GM21515 (cell line): ENCODE results near the gene FBN1.

ENCODE experiments used
- ATAC-seq: cut with Tn5 transposase; IDR thresholded peaks from one replicate; pipeline ENCODE4 v1.9.1; 2021; ENCODE audit not compliant: unreplicated experiment

FBN1 gene

DNA sequence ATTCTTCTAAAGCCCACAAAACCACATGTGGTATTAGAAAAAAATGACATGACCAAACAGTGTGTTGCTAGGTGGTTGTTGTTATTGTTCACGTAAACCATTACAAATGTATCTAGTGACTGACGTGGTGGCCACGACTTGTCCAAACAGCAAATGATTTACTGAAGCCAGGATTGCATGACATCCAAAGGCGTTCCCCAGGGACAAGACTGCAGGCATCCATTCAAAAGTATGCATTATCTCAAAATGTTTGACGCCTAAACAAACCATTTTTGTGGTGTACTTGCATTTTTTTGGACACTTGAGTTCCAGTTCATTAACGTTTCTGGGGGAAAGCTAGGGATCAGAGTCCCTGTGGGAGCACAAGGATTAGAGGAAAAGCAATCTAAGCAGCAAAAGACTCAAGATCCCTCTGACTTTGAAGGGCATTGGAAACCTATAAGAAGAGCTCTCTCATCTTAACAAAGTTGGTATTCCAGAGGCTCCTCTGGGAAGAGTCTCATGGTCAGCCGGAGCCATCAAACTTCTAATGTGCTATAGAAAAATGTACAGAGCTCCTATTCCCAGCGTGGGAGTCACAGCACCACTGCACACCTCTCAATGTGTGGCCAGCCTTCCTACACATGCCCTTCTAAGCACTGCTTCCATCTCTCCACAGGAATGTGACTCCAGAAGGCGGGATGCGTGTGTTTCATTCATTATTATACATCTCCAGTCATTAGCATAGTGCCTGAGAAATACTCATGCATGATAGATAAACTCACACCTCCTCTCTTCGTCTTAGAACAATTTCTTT lies 62.9 kb downstream of the FBN1 start:
- ATAC-seq, result no peak

DNA sequence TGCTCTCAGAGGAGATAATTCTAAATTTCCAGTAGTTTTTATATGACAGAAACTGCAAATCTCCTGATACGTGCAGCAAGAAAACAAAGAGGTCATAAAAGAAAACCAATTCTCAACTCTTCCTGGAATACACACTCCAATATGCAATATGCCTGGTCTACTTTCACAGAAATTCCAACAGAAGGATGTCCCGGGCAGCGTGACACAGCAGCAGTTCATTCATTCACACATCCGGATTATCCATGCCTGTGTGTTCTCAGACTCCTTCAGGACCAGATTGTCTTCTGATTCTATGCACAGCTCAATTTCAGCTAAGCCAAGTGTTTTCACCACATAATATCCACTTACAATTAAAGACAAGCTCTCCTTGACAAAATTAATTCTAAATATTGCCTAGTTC lies 64.3 kb downstream of the FBN1 start:
- no peak for ATAC-seq

DNA sequence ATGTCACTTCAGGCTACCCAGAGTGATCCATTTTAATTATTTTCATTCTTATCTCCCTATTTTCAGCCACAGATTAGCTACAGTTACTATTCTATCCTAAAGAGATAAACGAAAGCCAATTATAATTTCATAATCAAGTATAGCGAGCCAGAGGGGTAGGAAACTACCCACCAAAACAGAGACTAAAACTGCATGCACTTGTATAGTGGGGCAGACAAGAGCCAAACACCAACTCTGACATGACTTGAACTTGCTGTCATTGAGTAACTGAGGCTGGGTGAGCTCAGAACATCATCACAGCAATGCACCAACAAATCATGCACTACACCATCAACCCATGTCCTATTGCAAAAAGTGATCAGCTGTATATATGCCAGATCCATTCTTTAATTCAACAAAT lies 64.8 kb downstream of the FBN1 start:
- no peak for ATAC-seq

DNA sequence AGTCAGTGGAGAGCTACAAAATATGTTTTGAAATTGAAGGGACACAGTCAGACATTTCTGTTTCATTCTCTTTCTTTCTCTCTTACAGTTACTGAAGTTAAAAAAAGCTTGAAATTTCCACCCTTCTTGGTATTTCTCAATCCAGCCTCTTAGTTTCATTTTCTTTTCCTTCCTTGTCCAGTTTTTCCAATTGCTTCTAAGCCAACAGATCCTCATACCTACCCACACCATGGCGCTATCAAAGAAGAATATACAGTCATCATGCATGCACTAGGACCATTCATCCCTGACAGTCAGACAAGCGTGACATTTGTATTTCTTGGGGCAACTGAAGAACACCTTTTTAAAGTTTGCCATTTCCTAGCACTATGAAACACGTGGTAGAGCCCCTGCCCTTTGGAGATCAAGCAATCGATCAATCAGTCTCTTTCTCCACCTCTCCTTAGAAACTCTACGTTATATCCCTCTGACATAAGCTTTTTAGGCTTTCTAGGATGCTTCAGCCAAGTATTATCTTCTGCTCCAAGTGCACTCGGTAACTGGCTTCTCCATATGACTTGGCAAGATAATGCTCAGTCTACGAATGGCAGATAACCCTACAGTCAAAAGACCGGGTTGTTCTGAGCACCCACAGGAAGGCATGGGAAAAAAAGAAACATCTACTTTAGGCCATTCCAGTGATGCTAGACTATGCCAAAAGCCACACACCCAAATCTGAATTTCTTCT lies 65.4 kb downstream of the FBN1 start:
- no peak for ATAC-seq

DNA sequence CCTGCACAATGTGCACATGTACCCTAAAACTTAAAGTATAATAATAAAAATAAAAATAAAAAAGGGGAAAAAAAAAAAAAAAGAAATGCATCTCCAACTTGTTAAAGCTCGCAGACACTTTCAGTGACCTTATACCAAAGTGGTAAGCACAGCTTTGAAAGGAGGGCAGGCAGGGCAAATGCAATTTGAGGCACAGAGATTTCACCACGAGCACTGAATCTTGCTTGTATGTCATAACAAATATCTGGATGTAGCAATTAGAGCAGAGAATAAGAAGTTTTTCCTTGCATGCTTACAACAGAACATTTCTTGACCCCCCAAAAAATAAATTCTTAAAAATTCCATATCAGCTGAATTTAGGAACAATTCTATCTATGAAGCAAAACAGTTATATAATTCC lies 66.5 kb downstream of the FBN1 start:
- ATAC-seq, result no peak

DNA sequence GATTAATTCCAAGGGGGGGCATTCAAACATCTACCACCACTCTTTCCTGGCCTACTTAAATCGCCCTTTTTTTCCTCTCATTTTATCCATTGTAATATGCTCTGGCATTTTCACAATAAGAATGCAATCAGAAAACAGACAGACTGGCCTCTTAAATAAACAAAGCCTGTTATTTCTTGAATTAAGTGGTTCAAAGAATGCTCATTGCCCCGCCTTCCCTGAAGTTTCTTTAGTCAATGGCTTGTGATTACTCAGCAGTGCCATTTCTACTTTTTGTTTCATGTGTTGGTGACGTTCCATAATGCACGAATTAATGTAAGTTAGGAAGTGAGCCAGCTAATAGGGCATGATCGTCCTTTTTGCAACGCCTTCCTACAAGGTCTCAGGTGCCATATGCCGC lies 68.0 kb downstream of the FBN1 start:
- ATAC-seq, result no peak

DNA sequence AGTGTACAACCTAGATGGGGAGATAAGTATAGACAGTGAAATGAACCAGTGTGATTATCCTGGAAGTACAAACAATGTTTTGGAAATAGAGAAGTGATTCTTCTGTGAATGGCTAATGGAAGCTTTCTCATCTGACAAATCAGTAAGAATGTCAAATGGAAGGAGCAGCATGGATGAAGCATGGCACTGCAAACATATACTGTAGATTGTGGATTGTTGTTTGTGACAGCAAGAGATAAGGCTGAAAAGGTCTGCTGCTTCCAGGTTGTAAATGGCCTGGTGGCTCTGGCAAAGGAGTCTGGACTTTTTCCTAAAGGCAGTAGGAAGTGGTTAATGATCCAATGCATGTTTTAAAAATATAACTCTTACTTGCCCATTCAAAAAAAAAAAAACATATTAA lies 71.3 kb downstream of the FBN1 start:
- no peak for ATAC-seq

DNA sequence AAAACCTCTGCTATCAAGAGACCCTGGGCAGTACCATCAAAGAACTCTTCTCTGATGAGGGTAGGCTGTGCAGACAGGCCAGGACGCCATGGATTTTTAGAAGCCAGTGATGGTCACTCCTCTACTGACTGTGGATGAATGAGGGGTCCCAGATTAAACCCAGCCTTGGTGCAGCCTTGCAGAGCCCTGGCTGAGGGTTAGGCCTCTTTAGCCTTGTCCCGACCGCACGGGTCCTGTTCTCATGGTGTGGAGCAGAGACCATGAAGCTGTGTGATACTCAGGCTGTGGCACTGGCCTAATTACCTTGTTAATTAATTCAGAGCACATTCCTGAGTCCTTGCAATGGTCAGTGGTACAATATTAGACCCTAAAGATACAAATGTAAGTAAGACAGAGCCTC lies 71.7 kb downstream of the FBN1 start:
- no peak for ATAC-seq

DNA sequence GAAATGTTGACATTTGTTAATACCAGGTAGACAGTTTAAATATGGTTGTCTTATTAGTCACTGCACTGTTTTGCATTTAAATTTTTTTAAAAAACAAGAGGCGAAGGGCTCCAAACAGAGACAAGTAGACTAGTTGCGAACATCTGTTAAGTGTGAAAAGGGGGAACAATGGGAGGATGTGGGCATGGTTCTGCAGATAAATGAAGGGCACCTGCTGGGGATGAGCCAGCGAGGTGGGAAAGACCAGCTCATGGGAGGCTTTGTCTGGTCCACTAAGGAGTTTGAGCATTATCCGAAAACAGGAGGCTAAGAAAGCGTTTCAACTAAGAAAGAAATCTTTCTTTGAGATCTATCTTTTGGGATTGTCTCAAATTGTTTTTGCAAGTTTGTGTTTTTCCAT lies 72.7 kb downstream of the FBN1 start:
- no peak for ATAC-seq

DNA sequence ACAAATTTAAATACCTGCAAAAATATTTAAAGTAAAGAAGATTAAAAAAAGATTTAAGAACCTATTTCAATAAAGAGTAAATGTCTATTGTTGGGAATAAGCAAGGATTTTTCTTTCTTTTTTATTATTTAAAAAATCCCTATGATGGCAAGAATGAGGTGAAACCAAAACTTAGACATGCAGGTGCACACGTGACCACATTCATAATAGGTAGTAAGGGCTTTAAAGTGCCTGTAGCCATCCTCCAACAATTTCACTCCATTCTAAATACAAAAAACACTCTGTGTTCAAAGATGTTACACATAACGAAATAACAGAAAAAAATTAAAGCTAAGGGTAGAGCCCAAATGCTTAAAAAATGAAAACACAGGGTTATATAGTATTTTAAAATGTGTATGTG lies 74.0 kb downstream of the FBN1 start:
- no peak for ATAC-seq

DNA sequence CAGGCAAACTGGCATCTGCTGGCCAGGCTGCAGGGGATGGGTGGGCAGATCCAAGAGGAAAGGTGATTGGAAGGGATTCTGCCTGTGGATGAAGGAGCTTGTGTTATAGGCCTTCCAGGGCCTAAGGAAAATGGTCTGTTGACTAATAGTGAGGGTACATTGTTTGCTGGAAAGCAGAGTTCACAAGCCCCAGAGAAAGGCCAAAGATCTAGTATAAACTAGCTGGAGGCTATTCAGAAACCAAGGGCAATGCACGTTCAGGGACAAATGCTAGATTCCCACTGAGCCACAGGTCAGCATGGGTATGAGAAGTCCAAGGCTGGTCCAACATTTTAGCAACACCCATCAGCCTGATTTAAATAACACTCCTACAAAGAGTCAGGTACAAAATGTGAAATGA lies 74.7 kb downstream of the FBN1 start:
- ATAC-seq, result no peak

DNA sequence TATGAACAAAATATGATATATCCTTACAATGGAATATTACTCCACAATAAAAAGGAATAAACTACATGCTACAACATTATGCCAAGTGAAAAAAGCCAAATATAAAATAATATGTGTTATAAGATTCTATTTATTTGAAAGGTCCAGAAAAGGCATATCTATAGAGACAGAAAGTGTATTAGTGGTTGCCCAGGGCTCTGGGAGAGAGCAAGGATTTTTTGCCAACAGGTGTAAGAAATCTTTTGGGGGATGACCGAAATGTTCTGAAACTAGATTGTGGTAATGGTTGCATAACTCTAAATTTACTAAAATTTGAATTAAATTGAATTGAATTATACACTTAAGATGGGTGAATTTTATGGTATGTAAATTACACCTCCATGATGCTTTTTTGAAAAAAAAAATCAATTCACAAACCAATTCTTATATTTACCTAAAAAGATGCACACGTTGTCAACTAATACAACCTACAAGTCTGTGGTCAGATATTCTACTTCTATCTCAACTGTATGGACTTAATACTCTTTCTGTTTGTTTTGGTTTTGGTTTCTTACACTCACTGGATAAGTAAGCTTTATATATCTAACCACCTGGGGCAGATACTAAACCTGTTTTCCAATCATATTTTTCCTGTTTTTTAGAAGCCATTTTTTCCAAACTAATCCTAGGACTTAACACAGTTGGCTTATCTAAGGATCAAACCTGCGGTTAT lies 75.8 kb downstream of the FBN1 start:
- no peak for ATAC-seq

DNA sequence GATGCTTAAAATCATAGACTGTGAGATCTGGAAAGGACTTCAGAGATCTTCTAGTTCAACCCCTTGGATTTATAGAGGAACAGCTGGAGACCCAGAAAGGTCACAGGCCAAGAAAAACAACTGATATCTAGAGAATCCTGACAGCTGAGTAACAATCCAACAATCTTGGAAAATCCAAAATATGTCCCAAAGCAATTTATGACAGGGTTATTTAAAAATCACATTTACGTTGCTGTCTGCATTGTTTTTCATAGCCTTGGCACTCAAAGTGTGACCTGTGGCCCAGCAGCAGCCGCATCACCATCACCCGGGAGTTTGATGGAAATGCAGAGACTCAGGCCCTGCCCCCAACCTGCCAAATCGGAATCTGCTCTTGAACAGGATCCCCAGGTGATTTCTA lies 78.8 kb downstream of the FBN1 start:
- ATAC-seq, result no peak

DNA sequence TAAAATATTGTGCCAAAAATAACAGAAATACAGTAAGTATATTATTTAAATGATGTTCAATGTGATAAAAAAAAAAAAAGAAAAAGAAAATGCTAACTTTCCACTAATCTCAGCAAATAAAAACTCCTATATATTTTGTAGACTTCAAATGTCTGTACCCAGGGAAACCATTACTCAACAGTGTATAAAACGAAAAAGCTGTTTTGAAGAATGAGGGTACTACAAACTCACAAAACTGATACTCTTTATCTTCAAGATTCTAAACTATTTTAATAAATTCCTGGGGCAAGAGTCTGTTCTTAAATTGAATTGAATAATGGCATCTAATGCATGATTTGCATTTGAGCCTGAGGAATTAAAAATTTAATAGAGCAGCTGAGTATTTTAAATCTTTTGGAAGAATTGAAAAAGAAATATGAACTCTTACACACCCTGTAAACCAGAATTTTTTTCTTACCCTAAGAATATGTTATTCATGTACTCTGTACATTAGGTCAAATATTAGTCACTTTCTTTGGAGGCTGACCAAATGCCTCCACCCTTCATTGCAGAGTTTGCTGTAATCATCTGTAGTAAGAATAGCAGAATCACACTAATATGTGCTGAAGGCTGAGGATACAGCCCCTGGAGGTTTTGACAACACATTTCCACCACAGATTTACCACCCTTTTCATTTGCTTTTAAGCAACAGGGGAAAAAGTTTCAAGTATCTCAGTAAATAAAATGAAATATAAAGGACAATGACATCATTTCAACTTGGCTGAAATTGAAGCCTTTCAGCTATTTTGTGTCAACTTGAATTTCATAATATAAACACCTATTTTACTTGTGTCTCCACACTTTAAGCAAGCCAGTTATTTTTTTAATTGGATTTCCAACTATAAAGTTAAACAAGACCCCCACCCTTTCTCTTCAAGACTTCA lies 79.7 kb downstream of the FBN1 start:
- ATAC-seq, result no peak

DNA sequence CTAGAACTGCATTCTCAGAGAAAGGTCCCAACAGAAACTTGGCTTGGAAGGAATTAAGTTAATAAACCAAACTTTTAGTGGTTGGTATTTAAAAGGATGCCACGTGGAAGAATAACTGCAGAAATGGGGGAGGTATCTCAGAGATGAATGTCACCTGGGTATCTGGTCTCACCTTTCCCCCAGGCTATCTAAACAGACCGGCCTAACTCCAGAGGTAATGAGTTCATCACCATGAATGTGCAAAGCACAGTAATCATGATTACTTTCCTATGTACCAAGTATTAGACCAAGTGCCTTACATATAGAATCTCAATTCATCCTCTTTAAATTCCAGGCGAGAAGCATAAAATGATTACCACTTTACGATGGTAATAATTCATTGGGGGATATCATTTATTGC lies 80.8 kb downstream of the FBN1 start:
- ATAC-seq, result no peak

DNA sequence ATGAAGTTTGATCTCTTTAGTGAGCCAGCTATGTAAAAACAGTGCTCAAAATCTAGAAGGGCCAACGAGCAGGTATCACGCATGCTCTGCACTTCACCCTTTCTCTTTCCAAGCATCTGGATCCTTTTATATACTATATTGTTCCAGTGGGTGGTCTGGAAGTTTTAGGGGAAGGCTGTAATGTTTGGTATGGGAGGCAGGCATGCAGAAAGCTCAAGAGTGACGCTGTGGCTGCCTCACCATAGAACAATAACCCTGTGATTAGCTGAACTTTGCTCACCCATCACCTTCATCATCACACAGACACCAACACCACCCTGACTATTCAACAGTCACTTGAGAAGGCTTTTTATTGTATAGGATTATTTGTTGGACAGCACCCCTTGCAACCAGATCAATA lies 81.6 kb downstream of the FBN1 start:
- ATAC-seq, result no peak

DNA sequence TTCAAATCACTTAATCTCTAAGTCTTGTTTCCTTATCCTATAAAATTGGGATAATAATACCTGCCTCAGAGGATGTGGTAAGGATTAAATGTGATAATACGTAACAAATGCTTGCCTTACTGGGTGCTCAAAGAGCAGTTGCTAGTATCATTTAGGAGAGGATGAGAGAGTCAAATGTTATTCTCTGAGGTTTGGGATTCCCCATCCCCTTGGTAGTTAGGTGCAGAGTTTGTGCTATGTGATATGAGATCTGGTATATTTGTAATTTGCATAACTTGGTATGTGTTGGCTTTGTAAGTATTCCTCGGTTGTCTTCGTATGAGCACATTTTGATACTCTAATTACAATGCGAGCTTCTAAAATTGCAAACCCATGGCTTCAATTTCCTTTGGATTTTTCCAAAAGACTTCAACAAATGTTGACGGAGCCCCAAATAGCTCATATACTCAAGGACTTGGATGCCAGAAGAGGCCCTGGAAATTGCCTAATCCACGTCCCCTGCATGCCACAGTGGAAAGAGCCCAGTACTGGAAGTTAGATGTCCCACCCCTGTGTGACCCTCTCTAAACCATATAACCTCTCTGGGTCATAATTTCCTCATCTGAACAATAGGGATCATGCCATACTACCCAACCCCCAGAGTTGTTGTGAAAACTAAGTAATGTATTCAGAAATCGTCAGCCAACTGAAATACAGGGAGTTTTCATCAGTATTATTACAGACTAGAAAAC lies 85.0 kb downstream of the FBN1 start:
- ATAC-seq, result no peak

DNA sequence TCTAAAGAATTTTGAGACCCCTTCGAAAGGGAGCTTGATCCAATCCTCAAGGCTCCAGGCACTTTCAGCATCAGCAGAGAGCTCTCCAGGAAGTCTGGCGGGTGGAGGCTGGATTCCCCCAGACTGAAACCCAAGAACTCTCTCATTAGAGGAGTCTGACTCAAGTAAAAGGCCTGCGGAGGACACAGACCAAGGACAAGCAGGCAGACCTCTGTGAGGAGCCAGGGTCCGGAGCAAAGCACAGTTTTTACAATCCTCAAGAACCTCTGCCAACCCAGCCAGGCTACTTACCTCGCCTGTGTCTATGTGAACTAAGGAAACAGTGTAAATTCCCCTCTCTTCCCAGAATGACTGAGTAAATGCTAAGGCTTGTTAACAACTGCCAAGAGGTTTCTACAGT lies 86.2 kb downstream of the FBN1 start:
- ATAC-seq, result no peak

DNA sequence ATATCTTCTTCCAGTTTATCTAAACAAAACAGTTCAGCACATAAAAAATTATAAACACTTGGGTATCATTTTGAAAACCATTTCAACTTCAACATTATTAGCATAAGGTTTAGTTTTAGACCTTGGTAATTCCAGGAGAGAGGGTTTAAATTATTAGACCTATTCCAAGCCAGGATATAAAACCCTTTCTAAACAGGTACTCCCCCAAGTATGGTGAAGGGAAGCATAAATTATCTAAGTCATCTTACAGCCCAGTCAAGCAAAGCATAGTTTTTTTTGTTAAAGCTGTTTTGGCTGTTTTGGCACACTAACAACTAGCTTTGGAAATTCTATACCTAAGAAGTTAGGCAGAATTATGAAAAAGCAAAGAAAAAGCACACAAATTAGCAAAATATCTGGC lies 87.3 kb downstream of the FBN1 start:
- no peak for ATAC-seq

DNA sequence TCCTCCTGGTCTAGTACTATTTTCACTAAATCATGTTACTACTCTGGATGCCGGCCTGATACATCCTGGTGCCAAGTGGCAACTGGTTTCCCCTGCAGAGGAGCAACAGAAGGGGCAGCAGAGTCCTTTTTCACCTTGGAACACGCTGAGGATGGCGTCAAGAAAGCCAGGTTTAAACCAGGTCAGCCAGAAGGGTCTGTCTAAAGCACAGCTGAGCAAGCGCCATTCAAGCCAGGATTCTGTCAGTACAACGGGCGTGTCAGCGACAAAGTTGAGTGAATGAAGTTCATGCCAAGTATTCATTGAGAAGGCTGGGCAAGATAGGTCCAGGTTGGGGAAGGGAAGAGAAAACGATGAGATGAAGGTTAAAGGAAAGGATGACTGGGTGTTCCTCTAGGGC lies 88.2 kb downstream of the FBN1 start:
- no peak for ATAC-seq
